OCI-LY7 (cell line): ENCODE measurements around the gene SYK.

Source experiments
- EZH2phosphoT487 ChIP-seq: fragments of 200-600 bp; sonication (generic); IDR thresholded peaks from 2 replicates; pipeline ENCODE4 v1.6.1; 2018; ENCODE audit warnings: low read depth, borderline replicate concordance, mild to moderate bottlenecking, mixed run types, antibody characterized with exemption, low read length, moderate library complexity, mixed read lengths
- TF ChIP-seq, protein P1 (sequence below): fragments of 200-600 bp; sonication (generic); conservative IDR thresholded peaks from 2 replicates; pipeline ENCODE4 v1.5.1; 2014; ENCODE audit warnings: mild to moderate bottlenecking, antibody characterized with exemption, low read length, moderate library complexity, mixed read lengths

DNA sequence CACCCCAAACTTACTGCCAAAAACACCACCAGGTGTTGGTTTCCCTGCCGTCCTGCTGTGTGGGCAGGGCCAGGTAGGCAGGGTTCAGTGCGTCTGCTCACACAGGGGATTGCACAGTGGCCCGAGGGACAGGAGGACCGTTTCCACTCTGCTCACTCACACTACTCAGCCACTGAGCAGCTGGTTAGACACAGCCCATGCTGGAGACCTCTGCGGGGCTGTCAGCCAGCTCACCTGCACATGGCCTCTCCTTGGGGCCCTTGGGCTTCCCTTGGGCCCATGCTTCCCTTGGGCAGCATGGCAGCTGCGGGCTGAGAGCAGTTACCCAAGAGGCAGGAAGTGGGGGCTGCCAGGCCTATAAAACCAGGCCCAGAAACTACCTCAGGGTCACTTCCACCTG is 79.0 kb downstream of the SYK start:
- TF ChIP-seq, protein P1, sequence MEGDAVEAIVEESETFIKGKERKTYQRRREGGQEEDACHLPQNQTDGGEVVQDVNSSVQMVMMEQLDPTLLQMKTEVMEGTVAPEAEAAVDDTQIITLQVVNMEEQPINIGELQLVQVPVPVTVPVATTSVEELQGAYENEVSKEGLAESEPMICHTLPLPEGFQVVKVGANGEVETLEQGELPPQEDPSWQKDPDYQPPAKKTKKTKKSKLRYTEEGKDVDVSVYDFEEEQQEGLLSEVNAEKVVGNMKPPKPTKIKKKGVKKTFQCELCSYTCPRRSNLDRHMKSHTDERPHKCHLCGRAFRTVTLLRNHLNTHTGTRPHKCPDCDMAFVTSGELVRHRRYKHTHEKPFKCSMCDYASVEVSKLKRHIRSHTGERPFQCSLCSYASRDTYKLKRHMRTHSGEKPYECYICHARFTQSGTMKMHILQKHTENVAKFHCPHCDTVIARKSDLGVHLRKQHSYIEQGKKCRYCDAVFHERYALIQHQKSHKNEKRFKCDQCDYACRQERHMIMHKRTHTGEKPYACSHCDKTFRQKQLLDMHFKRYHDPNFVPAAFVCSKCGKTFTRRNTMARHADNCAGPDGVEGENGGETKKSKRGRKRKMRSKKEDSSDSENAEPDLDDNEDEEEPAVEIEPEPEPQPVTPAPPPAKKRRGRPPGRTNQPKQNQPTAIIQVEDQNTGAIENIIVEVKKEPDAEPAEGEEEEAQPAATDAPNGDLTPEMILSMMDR = no peak
- no peak for TF ChIP-seq EZH2phosphoT487
